ENCODE measurements around the gene NRCAM. TPM values are rescaled to one million over a fixed set of nuclear protein-coding genes. Genes with fewer than 3 reads are reported as not detected.

The NRCAM gene
- total RNA-seq, 1 donor from 2014 or later, result 7.9 TPM

DNA sequence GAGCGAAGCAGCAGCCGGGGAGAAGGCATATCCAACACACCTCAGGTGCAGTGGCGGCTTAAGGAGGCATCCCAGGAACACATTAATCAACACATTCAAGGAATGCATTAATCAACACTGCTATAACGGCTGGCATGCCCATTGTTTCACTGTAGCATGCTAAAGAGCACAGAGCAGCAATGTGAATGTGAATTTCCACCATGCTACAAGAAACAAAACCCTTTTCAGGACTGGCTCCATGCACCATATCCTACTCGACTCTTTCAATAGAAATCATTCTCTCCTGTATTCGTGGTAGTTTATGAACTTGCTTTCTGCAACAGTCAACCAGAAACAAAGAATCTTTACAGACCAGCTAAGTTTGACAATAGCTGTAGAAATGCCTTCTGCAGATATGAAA lies 149.0 kb downstream of the NRCAM start:
- Histone ChIP-seq H3K4me1 (no peaks in the 10 kb centered on the region), H3K9me3 (no peaks in the 10 kb centered on the region), H3K27ac (no peak overlapping the region), H3K36me3 (no peaks in the 10 kb centered on the region), H3K4me3 (no peak overlapping the region), H3K27me3 (no peaks in the 10 kb centered on the region)
- intact Hi-C loops (cut with DNase I), result no loop called here
- DNase-seq (ENCODE audit: extremely low spot score in 2 of 2), result no peak
- TF ChIP-seq POLR2AphosphoS5 (IDR thresholded peaks at IDR 0.05; ENCODE audit: insufficient read depth in 1 of 2, low read depth in 1 of 2), result no peak
- no peak for TF ChIP-seq POLR2A (IDR thresholded peaks at IDR 0.05)
- TF ChIP-seq CTCF (IDR thresholded peaks at IDR 0.05), result no peak

GRCh38 chr7:108303332-108303731 lies 152.9 kb downstream of the NRCAM start:
- TF ChIP-seq CTCF (IDR thresholded peaks at IDR 0.05) (no peak), POLR2AphosphoS5 (IDR thresholded peaks at IDR 0.05; ENCODE audit: insufficient read depth in 1 of 2, low read depth in 1 of 2) (no peak), POLR2A (IDR thresholded peaks at IDR 0.05) (no peak)
- DNase-seq (ENCODE audit: extremely low spot score in 2 of 2), result no peak

DNA sequence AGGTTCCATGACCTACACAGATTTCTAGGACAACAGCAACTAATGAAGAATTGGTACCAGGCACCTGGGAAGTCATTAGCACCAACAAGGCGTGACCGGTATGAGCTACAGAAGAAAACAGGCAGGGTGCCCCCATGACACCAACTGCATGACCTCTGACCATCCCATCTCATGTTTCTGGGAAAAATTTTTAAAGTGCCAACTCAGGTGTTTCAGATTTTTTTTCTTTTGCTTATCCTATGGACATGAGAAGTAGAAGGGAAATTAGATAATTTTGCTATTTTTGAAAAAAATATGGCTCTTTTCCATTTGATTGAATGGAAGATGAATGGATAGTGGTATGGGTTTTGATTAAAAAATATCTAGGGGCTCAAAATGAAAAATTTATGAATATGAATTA lies 154.8 kb downstream of the NRCAM start:
- no peak for DNase-seq (ENCODE audit: extremely low spot score in 2 of 2)
- Histone ChIP-seq H3K9me3 (no peaks in the 10 kb centered on the region), H3K27me3 (no peaks in the 10 kb centered on the region), H3K27ac (no peak overlapping the region), H3K4me3 (no peak overlapping the region), H3K36me3 (no peaks in the 10 kb centered on the region), H3K4me1 (no peaks in the 10 kb centered on the region)
- intact Hi-C loops (cut with DNase I), result no loop called here
- TF ChIP-seq POLR2A (IDR thresholded peaks at IDR 0.05) (no peak), POLR2AphosphoS5 (IDR thresholded peaks at IDR 0.05; ENCODE audit: insufficient read depth in 1 of 2, low read depth in 1 of 2) (no peak), CTCF (IDR thresholded peaks at IDR 0.05) (no peak)

More at GRCh38 chr7:108303332-108303731, 152.9 kb downstream of the NRCAM start:
- intact Hi-C loops (cut with DNase I), result no loop called here
- Histone ChIP-seq H3K27ac (no peak overlapping the region), H3K4me3 (no peak overlapping the region), H3K27me3 (no peaks in the 10 kb centered on the region), H3K36me3 (no peaks in the 10 kb centered on the region), H3K4me1 (no peaks in the 10 kb centered on the region), H3K9me3 (no peaks in the 10 kb centered on the region)

DNA sequence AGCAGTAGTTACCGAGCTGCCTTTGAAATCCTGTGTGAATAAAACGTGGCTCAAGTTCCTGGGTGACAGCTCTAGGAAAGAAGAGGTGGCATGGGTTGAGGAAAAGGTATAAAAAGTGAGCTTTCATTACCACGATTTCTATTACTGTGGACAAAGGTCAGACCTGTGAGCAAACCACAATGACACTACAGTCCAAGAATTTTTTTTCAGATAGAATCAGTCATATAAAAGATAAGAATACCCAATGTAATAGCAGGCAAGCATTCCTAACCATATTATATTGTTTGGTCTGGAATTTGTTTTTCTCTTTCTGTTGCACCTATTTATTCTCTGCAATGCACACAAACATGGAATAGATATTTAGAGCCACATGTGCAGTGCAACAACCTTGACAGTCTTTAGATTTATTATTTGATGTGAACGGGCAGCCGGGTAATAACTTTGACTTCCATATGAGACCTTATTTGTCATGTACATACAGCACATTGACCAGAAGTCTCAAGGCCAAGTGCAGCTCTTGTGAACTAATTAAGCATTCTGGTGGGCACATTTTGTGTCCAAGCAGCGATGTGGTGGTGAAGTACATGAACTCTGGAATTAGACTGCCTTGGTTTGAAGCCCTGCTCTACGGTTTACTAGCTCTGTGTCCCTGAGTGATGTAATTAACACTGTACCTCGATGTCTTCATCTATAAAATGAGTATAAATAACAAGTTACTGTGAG lies 156.8 kb downstream of the NRCAM start:
- no peak overlapping the region for H3K4me3 ChIP-seq
- intact Hi-C loops (cut with DNase I), result no loop called here
- DNase-seq (ENCODE audit: extremely low spot score in 2 of 2), result no peak
- no peaks in the 10 kb centered on the region for H3K4me1 ChIP-seq
- H3K9me3 ChIP-seq, result no peaks in the 10 kb centered on the region
- H3K27ac ChIP-seq, result no peak overlapping the region
- H3K27me3 ChIP-seq, result no peaks in the 10 kb centered on the region
- no peaks in the 10 kb centered on the region for H3K36me3 ChIP-seq
- TF ChIP-seq POLR2AphosphoS5 (IDR thresholded peaks at IDR 0.05; ENCODE audit: insufficient read depth in 1 of 2, low read depth in 1 of 2), result no peak
- TF ChIP-seq CTCF (IDR thresholded peaks at IDR 0.05), result no peak
- TF ChIP-seq POLR2A (IDR thresholded peaks at IDR 0.05), result no peak

GRCh38 chr7:108296911-108297310 lies 159.3 kb downstream of the NRCAM start:
- no peaks in the 10 kb centered on the region for H3K9me3 ChIP-seq
- no peak overlapping the region for H3K27ac ChIP-seq
- intact Hi-C loops (cut with DNase I), result no loop called here
- TF ChIP-seq POLR2A (IDR thresholded peaks at IDR 0.05) (no peak), POLR2AphosphoS5 (IDR thresholded peaks at IDR 0.05; ENCODE audit: insufficient read depth in 1 of 2, low read depth in 1 of 2) (no peak), CTCF (IDR thresholded peaks at IDR 0.05) (no peak)
- DNase-seq (ENCODE audit: extremely low spot score in 2 of 2), result no peak
- no peak overlapping the region for H3K4me3 ChIP-seq
- H3K27me3 ChIP-seq, result no peaks in the 10 kb centered on the region
- no peaks in the 10 kb centered on the region for H3K4me1 ChIP-seq
- no peaks in the 10 kb centered on the region for H3K36me3 ChIP-seq

Measured in vagina (tissue), 2 donors.